GM18858 (cell line): ENCODE results near the gene PPM1L.

ENCODE experiments used
- ATAC-seq: cut with Tn5 transposase; IDR thresholded peaks from one replicate; pipeline ENCODE4 v1.9.1; 2021; ENCODE audit not compliant: unreplicated experiment

PPM1L gene

GRCh38 chr3:160806686-160807085 is 50.7 kb downstream of the PPM1L start:
- no peak for ATAC-seq

- ATAC-seq, result no peak
Observed at GRCh38 chr3:160808838-160809237, 52.8 kb downstream of the PPM1L start.

GRCh38 chr3:160809453-160809852 is 53.4 kb downstream of the PPM1L start:
- ATAC-seq, result no peak

- ATAC-seq, result no peak
Observed at GRCh38 chr3:160810362-160811236, 54.6 kb downstream of the PPM1L start.

DNA sequence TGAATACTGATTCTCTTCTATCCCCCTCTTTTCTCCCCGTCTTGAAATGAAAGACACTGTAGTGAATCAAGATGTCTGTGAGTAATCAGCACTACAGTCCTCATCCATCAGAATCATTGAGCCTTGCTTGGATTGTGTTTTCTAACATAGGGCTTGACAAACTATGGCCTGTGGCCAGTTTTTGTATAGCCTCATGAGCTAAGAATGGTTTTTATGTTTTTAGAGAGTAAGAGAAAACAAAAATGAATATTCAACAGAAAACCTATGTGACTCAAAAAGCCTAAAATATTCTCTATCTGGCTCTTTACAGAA is 55.2 kb downstream of the PPM1L start:
- ATAC-seq, result no peak

DNA sequence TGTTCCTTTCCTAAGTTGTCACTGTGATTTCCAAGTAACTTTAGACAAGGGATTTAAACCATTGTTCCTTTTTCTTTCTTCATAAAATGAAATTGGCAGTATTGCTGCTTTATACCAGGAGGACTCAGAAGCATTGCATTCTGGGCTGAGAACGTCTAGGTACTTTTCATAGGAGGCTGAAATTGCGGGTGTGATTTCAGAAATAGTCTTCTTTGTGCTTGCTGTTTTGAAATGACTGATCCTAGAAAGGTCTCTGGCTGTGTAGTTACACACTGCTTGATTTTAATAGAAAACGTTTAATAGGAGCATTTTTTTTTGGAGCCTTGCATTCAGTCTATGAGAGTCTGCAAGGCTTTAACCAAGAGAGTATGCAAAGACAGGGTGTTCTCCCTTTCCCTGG is 56.3 kb downstream of the PPM1L start:
- ATAC-seq, result no peak

DNA sequence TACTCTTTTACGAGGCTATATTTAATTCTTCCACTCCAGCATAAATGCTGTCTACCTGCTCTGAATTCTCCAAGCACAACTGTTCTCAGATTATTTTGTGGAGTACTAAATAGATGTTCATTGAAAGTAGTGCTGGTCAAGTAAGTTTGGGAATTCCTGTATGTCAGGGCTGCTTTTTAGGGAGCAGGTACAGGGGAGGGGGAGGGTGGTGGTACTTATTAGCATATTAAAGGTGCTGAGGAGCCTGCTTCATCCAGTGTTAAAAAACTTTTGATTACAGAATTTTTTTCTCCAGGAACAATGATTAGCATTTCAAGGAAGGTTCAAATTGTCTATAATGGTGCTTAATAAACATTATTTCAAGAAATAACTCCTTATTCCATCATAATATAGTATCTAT is 59.2 kb downstream of the PPM1L start:
- no peak for ATAC-seq

- no peak for ATAC-seq
Observed at GRCh38 chr3:160820022-160820421, 64.0 kb downstream of the PPM1L start.

DNA sequence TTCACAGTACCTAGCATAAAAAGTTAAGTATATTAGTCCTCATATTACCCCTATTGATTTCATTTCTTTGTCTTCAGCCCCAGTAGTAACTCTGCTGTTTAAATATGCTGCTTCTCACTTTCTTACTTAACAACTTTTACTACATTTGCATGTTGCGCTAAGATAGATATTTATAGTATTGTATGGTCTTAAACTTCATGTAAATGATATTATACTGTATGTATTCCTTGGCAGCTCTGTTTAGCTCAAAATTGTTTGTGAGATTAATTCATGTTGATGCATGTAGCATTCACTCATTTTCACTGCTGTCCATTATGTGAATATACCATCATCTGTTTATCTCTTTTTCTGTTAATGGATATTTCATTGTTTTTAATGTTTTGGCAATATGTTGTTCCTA is 64.4 kb downstream of the PPM1L start:
- ATAC-seq, result no peak

DNA sequence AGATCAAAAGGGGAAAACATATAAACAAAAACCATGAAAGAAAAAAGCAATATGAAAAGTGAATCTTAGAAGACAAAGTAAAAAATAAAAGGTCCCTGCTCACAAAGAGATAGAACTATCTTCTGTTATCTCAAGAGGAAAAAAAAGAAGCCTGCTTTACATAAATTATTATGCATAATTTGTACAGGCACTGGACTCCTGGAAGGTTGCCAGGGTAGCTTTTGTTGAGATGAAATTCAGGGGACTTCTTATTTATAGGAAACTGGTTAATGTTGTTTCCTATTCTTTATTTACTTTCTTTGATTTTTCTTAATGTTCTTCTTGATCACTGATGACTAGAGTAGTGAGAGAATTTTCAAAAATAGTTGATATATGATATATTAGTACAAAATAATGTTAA is 66.9 kb downstream of the PPM1L start:
- no peak for ATAC-seq

- no peak for ATAC-seq
Observed at GRCh38 chr3:160825311-160825800, 69.3 kb downstream of the PPM1L start.

DNA sequence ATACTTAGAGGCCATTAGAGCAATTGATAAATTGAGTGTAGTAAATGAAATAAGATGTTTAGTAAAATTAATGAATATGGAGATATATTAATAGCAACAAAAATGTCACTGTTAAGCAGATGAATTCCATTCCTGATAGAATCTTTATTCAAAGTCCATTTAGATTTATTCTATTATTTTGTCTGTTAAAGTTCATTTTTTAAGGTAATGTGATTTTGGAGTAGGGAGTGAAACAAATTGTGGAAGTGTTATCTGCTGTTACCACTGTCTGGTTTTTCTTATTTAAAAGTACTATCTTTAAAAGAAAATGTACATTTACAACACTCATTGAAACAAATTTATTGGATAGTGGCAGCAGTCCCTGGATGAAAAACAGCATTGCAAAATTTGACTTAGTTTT is 70.4 kb downstream of the PPM1L start:
- ATAC-seq, result no peak

GRCh38 chr3:160826991-160827390 is 71.0 kb downstream of the PPM1L start:
- no peak for ATAC-seq

- no peak for ATAC-seq
Observed at GRCh38 chr3:160827516-160827915, 71.5 kb downstream of the PPM1L start.

DNA sequence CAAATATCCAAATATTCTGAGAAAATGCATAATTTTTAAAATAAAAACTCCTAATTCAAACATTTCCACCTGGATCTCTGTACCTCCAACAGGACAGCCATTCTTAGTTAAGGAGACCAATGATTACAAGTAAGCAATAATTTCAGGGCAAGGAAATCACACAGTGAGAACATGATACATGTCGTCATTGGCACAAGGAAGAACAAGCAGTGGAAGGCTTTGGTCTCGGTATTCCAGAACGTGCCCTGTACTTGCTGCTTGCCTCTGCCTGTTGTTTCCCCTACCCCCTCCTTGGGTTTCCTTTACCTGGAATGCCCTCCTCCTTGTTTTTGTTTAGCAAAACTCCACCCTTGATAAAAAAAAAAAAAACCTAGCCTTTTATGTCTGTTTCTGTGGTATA is 72.8 kb downstream of the PPM1L start:
- no peak for ATAC-seq

DNA sequence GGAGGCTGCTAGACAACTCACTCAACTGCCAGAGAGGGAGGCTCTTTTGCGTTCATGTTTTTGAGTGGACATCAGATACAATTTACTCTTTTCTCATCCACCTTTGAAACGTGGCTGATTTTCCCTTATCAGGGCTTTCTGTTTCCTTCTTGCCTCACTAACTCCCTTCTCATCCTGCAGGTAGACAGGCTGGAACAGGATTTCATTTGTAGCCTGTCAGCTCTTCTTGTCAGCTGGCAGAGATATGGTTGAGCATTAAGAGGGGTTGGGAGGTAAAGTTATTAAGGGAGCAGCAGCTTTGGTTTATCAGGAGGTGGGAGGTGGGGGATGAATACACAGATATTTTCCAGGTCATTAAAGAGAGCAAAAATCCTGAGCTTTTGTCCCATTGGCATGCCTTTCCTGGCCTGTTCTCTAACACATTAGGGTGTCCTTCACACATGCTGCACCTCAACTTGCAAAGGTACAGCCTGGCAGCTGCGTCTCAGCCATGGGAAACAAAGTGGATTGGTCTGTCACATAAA is 73.5 kb downstream of the PPM1L start:
- no peak for ATAC-seq

GRCh38 chr3:160830796-160831195 is 74.8 kb downstream of the PPM1L start:
- ATAC-seq, result no peak

- no peak for ATAC-seq
Observed at GRCh38 chr3:160831401-160831800, 75.4 kb downstream of the PPM1L start.

GRCh38 chr3:160837394-160837980 is 81.5 kb downstream of the PPM1L start:
- no peak for ATAC-seq

GRCh38 chr3:160840590-160840989 is 84.6 kb downstream of the PPM1L start:
- no peak for ATAC-seq

DNA sequence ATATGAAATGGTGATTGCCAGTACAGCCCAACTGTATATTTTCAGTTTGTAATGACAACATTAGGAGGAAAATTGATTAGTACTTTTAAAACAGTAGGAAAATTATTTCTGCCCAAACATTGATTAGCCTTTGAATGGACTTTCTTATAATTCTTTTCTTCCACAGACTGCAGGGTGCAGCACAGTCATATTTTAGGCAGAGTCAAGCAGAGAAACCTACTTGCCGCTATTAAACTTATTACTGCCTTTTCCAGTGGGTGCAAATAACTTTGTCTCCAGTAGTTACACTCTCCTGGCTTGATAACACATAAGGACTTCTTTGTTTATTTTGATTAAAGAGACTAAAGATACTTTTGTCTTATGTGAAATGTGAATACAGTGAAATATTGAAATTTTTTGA is 85.4 kb downstream of the PPM1L start:
- no peak for ATAC-seq
